ENCODE measurements around the gene ZNF793. TPM values are rescaled to one million over a fixed set of nuclear protein-coding genes. Genes with fewer than 3 reads are reported as not detected.

ZNF793 gene
- polyA plus RNA-seq, 4 donors = 18.1 to 24.7 (median 20.7) TPM

- DNase-seq (ENCODE audit: low read depth in 4 of 4, low spot score in 3 of 4) = no peak
Measured at GRCh38 chr19:37564624-37565369, 58.1 kb downstream of the ZNF793 start.

- no peak for DNase-seq (ENCODE audit: low read depth in 4 of 4, low spot score in 3 of 4)
Measured at GRCh38 chr19:37565370-37565669, 58.6 kb downstream of the ZNF793 start.

- no peak for DNase-seq (ENCODE audit: low read depth in 4 of 4, low spot score in 3 of 4)
Measured at GRCh38 chr19:37572203-37572602, 65.5 kb downstream of the ZNF793 start.

- no peak for DNase-seq (ENCODE audit: low read depth in 4 of 4, low spot score in 3 of 4)
Measured at GRCh38 chr19:37583340-37583739, 76.6 kb downstream of the ZNF793 start.

Other genes with a start within 250 kb of the ZNF793 start
- gene ZNF527, start 135.8 kb upstream of the ZNF793 start, polyA plus RNA-seq (ENCODE audit: insufficient read length in 4 of 4) = 10 to 100 TPM in 3 of 4 donors, 1 to 10 TPM in 1; 7.5 to 18.8 (median 10.5) TPM
- 10 to 100 TPM in 3 of 4 donors, 1 to 10 TPM in 1; 10.0 to 13.2 (median 12.4) TPM for gene ZNF569, start 39.5 kb upstream of the ZNF793 start, polyA plus RNA-seq (ENCODE audit: insufficient read length in 4 of 4)
- 10 to 100 TPM in 3 of 4 donors, 1 to 10 TPM in 1; 8.6 to 12.5 (median 11.2) TPM for gene ZNF570, start 37.6 kb upstream of the ZNF793 start, polyA plus RNA-seq (ENCODE audit: insufficient read length in 4 of 4)
- gene ZNF571, start 87.9 kb downstream of the ZNF793 start, polyA plus RNA-seq (ENCODE audit: insufficient read length in 4 of 4) = 10 to 100 TPM in 3 of 4 donors, 1 to 10 TPM in 1; 9.1 to 12.7 (median 11.4) TPM
- gene ZNF540, start 87.9 kb downstream of the ZNF793 start, polyA plus RNA-seq (ENCODE audit: insufficient read length in 4 of 4) = 1 to 10 TPM; 3.6 to 6.0 (median 4.4) TPM
- gene ZFP30, start 148.5 kb downstream of the ZNF793 start, polyA plus RNA-seq (ENCODE audit: insufficient read length in 4 of 4) = 10 to 100 TPM; 19.0 to 25.7 (median 23.7) TPM
- 10 to 100 TPM; 10.9 to 13.8 (median 13.6) TPM for gene ZNF607, start 212.8 kb downstream of the ZNF793 start, polyA plus RNA-seq (ENCODE audit: insufficient read length in 4 of 4)

All from right renal pelvis (tissue), 4 donors.